ENCODE data around the gene ACAD8.

The ACAD8 gene

DNA sequence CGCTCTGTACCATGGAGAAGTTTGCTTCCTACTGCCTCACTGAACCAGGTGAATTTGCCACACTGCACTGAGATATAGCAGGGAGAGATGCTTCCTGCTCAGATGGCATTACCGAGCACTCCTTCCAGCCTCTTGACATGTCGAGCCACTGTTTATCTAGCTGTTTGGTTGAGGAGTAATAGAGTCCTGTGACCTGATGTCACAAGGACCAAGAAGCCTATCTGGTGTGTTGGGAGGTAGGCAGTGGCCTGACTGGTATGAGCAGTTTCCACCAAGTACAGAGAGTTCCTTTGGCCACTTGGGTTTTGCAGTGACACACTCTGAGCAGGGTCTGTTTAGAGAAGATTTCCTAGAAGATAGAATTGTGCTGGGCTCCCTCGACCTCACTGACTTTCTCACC lies 5.2 kb downstream of the ACAD8 start:
- DNase-seq (ENCODE audit: extremely low read depth, low read depth), result no peak
- TF ChIP-seq, protein P1, sequence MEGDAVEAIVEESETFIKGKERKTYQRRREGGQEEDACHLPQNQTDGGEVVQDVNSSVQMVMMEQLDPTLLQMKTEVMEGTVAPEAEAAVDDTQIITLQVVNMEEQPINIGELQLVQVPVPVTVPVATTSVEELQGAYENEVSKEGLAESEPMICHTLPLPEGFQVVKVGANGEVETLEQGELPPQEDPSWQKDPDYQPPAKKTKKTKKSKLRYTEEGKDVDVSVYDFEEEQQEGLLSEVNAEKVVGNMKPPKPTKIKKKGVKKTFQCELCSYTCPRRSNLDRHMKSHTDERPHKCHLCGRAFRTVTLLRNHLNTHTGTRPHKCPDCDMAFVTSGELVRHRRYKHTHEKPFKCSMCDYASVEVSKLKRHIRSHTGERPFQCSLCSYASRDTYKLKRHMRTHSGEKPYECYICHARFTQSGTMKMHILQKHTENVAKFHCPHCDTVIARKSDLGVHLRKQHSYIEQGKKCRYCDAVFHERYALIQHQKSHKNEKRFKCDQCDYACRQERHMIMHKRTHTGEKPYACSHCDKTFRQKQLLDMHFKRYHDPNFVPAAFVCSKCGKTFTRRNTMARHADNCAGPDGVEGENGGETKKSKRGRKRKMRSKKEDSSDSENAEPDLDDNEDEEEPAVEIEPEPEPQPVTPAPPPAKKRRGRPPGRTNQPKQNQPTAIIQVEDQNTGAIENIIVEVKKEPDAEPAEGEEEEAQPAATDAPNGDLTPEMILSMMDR (IDR thresholded peaks at IDR 0.05; ENCODE audit: low read depth, low read length), result no peak

DNA sequence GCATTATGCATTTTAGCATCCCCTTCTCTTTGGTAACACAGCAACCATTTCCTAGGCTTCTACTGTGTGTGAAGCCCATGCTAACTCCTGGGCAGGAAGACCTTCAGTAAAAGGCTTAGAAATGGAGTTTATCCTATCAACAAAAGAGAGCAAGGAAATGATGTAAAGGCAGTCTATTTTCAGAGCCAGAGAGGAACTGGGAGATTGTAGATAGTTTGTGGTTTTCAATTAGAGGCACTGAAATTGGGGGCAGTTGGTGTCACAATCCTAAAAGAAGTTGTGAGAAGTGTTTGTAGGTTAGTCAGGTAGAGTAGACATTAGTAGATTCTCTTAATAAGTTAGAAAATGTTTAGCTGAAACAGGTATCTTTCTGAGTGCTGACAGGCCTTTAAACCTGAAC lies 7.1 kb downstream of the ACAD8 start:
- no peak for DNase-seq (ENCODE audit: extremely low read depth, low read depth)
- TF ChIP-seq, protein P1 (IDR thresholded peaks at IDR 0.05; ENCODE audit: low read depth, low read length), result no peak

DNA sequence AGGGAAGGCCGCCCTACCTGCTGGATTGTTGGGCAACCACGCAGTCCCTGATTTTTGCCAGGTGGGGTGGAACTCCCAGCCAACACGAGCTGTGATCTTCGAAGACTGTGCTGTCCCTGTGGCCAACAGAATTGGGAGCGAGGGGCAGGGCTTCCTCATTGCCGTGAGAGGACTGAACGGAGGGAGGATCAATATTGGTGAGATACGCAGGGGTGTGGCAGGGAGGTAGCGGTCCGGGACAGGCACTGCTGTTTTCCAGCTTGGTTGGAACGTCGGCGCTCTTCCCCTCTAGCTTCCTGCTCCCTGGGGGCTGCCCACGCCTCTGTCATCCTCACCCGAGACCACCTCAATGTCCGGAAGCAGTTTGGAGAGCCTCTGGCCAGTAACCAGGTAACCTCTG lies 7.6 kb downstream of the ACAD8 start:
- TF ChIP-seq, protein P1 (IDR thresholded peaks at IDR 0.05; ENCODE audit: low read depth, low read length), result no peak
- DNase-seq (ENCODE audit: extremely low read depth, low read depth), result no peak

DNA sequence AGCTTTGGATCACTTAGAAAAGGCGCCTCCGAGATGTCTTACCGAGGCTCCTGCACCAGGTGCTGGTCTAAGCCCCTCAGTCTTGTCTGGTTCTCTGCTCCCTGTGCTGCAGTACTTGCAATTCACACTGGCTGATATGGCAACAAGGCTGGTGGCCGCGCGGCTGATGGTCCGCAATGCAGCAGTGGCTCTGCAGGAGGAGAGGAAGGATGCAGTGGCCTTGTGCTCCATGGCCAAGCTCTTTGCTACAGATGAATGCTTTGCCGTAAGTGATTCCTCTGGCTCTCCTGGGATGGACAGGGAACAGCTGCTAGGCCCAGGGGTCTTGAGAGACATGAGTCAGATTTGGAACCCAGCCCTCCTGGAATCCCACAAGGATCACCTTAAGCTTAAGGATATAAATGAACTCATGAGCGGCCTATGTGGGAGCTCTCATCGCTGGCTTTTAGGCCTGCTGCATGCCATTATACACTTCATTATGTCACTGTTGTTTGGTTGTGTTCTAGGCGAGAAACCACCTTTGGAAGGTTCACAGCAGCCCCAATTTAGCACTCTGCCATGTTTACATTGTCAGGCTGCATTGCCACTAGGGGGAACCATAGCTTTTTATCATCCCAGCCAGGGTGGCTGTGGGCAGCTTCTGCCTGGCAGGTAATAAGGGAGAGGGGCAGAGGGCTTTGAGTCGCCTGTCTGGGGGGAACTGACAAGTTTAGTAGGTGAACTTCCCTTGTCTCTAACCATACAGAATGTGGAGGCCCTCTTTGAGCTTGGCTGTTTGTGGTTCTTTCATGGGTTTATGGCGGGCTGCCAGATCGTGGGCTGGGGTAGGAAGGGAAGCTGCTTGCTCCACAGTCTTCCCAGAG lies 8.5 kb downstream of the ACAD8 start:
- TF ChIP-seq, protein P1 (IDR thresholded peaks at IDR 0.05; ENCODE audit: low read depth, low read length), result peak; percentile 44
- DNase-seq (ENCODE audit: extremely low read depth, low read depth), result no peak

DNA sequence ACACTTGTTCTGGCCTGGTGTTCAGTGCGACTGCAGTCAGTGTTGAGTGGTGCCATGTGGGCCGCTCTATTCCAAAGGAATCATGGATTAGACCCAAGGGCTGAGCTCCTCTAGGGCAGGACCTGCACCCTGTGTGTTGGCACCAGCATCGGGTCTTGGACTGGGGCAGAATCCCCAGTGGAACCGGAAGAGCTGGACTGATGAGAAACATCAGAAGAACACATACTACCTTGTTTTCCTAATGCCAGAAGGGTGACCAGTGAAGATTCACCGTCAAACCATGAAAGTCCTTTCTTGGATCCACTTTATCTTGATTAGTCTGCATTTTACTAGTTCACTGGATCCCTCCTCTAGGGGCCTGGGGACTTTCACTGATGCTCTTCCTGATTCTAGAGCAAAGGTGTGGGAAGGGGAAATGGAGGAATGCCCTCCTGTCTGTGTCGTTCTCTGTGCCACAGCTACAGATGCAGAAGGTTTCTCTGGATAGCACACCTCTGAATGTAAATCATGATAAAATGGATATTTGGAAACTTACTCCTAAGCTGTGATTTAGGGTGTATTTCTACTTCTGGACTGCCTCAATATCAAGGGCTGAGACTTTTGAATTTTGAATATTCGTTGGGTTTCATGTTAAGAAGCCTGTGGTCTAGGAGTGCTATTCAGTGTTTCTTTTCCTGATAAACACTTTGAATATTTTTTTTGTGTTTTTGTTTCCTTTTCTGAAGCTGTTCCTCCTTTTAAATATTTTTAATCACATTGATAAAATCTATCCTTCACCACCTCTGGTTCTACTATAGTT lies 11.8 kb downstream of the ACAD8 start:
- TF ChIP-seq, protein P1 (IDR thresholded peaks at IDR 0.05; ENCODE audit: low read depth, low read length), result no peak
- DNase-seq (ENCODE audit: extremely low read depth, low read depth), result no peak

DNA sequence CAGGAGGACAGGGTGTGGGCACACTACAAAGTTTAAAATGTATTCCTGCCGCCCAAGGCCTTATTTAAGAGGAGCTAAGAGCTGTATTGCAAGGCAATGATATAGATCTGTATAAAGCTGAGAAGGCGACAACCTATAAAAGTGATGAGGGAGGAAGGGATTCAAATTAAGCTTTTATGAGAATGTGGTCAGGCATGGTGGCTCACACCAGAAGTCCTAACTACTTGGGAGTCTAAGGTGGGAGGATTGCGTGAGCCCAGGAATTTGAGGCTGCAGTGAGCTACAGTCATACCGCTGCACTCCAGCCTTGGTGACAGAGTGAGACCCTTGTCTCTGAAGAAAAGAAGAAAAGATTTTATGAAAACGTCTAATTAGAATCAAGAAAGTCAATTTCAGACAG lies 13.1 kb downstream of the ACAD8 start:
- no peak for DNase-seq (ENCODE audit: extremely low read depth, low read depth)
- TF ChIP-seq, protein P1 (IDR thresholded peaks at IDR 0.05; ENCODE audit: low read depth, low read length), result no peak

DNA sequence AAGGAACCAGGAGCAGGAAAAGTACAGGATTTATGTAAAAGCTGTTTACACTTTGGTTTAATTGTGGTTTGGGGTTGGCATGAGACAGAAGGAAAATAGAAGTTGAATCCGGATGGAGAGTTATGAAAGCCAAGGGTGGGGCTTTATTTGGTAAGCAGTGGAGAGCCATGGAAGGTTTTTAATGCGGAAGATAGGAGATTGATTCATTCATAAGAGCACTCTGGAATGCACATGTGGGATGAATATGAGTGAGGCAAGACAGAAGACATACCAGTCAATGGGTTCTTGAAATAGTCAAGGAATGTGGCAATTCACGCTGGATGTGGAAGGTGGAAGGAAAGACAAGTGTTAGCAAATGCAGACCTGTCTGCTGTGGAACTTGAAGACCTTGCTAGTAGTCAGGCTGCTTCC lies 13.5 kb downstream of the ACAD8 start:
- peak; percentile 66 for DNase-seq (ENCODE audit: extremely low read depth, low read depth)
- TF ChIP-seq, protein P1 (IDR thresholded peaks at IDR 0.05; ENCODE audit: low read depth, low read length), result no peak
